ENCODE measurements around the gene ANGPTL8. TPM values are rescaled to one million over a fixed set of nuclear protein-coding genes. Genes with fewer than 3 reads are reported as not detected.

ANGPTL8 gene
- total and polyA plus RNA-seq, 4 donors, result 32.4 to 107 (median 67.6) TPM

DNA sequence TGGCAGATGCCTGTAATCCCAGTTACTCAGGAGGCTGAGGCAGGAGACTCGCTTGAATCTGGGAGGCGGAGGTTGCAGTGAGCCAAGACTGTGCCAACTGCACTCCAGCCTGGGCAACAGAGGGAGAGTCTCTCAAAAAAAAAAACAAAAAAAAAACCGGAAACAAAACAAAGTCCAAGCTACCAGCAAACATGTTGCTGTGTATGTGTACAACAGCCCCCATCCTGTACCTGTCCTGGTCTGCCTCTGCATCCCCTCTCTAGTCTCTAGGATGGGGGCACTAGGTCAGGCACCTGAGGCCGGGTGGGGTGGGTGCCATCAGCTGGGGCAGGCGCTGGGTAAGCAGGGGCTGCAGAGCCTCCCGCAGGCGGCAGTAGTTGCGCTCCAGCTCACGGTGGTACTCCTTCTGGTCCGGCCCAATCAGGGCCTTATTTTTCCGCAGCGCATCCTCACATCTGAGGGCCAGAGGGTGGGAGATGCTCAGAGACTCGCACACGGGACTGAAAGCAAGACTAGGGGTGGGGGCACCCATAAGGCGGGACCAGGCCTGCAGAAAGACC lies 39.3 kb upstream of the ANGPTL8 start:
- Histone ChIP-seq H3K27me3 (ENCODE audit: control insufficient read depth in 4 of 4, insufficient read depth in 4 of 4, low read length in 3 of 4) (no peaks in the 10 kb centered on the region), H3K36me3 (ENCODE audit: control insufficient read depth in 4 of 4, insufficient read depth in 3 of 4, low read depth in 1 of 4, low read length in 3 of 4) (no peaks in the 10 kb centered on the region), H3K4me3 (ENCODE audit: low read depth in 1 of 3, low read length in 3 of 3) (no peak overlapping the region), H3K9me3 (ENCODE audit: control insufficient read depth in 4 of 4, low read length in 3 of 4) (no peaks in the 10 kb centered on the region), H3K27ac (ENCODE audit: low read depth in 1 of 2, low read length in 2 of 2) (peak overlapping the region; percentile 44 to 83), H3K9ac (ENCODE audit: low read depth in 1 of 2, low read length in 2 of 2) (no peak overlapping the region), H3K4me1 (ENCODE audit: control insufficient read depth in 4 of 4, insufficient read depth in 4 of 4, low read length in 3 of 4) (peaks cover 4 to 65% (median 45%) of the 10 kb centered on the region in 4 donors)
- WGBS, result 86% methylated on average over 15 of the region's 15 CpGs
- TF ChIP-seq EGR1 (IDR thresholded peaks at IDR 0.05; ENCODE audit: low read depth in 2 of 2) (no peak), SP1 (IDR thresholded peaks at IDR 0.05) (no peak), NR2F2 (IDR thresholded peaks at IDR 0.05) (no peak), FOXA2 (IDR thresholded peaks at IDR 0.05) (no peak), HNF4G (IDR thresholded peaks at IDR 0.05) (no peak), TAF1 (conservative IDR thresholded peaks at IDR 0.05) (no peak), HNF4A (conservative IDR thresholded peaks at IDR 0.05) (no peak), FOXA1 (IDR thresholded peaks at IDR 0.05) (no peak), YY1 (IDR thresholded peaks at IDR 0.05) (no peak), RXRA (IDR thresholded peaks at IDR 0.05) (no peak)
- TF ChIP-seq, protein P1, sequence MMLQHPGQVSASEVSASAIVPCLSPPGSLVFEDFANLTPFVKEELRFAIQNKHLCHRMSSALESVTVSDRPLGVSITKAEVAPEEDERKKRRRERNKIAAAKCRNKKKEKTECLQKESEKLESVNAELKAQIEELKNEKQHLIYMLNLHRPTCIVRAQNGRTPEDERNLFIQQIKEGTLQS (IDR thresholded peaks at IDR 0.05), result no peak
- TF ChIP-seq, protein P2, sequence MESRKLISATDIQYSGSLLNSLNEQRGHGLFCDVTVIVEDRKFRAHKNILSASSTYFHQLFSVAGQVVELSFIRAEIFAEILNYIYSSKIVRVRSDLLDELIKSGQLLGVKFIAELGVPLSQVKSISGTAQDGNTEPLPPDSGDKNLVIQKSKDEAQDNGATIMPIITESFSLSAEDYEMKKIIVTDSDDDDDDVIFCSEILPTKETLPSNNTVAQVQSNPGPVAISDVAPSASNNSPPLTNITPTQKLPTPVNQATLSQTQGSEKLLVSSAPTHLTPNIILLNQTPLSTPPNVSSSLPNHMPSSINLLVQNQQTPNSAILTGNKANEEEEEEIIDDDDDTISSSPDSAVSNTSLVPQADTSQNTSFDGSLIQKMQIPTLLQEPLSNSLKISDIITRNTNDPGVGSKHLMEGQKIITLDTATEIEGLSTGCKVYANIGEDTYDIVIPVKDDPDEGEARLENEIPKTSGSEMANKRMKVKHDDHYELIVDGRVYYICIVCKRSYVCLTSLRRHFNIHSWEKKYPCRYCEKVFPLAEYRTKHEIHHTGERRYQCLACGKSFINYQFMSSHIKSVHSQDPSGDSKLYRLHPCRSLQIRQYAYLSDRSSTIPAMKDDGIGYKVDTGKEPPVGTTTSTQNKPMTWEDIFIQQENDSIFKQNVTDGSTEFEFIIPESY (IDR thresholded peaks at IDR 0.05), result no peak
- TF ChIP-seq, protein P3, sequence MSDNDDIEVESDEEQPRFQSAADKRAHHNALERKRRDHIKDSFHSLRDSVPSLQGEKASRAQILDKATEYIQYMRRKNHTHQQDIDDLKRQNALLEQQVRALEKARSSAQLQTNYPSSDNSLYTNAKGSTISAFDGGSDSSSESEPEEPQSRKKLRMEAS (IDR thresholded peaks at IDR 0.05), result no peak
- no peak for DNase-seq (ENCODE audit: low spot score)

DNA sequence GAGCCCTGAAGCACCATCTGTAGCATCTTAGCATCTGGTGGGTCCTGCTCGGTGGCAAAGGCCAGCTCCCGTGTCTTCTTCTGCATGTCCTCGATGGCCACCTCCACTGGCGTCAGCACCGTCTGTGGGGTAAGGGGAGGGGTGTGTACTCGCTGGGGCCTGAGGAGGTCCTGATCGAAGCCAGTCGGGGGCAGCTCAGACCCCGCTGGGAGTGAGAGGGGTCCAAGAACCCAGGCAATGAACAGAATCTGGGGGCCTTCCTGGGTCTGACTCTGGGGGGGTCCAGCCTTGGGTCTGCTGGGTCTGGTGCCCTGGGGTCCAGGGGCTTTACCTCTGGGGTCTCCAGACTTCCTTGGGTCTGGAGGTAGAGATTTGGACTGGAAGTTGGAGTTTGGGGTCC lies 38.5 kb upstream of the ANGPTL8 start:
- no peak overlapping the region for H3K4me3 ChIP-seq (ENCODE audit: low read depth in 1 of 3, low read length in 3 of 3)
- DNase-seq (ENCODE audit: low spot score), result no peak
- no peak overlapping the region for H3K27ac ChIP-seq (ENCODE audit: low read depth in 1 of 2, low read length in 2 of 2)
- H3K36me3 ChIP-seq (ENCODE audit: control insufficient read depth in 4 of 4, insufficient read depth in 3 of 4, low read depth in 1 of 4, low read length in 3 of 4), result no peaks in the 10 kb centered on the region
- TF ChIP-seq TAF1 (conservative IDR thresholded peaks at IDR 0.05) (no peak), HNF4A (conservative IDR thresholded peaks at IDR 0.05) (no peak), JUND (IDR thresholded peaks at IDR 0.05) (no peak), EGR1 (IDR thresholded peaks at IDR 0.05; ENCODE audit: low read depth in 2 of 2) (no peak), RXRA (IDR thresholded peaks at IDR 0.05) (no peak), FOXA2 (IDR thresholded peaks at IDR 0.05) (no peak), RAD21 (IDR thresholded peaks at IDR 0.05) (no peak), SP1 (IDR thresholded peaks at IDR 0.05) (no peak), YY1 (IDR thresholded peaks at IDR 0.05) (no peak), NR2F2 (IDR thresholded peaks at IDR 0.05) (no peak)
- TF ChIP-seq, protein P2 (IDR thresholded peaks at IDR 0.05), result no peak
- TF ChIP-seq, protein P4, sequence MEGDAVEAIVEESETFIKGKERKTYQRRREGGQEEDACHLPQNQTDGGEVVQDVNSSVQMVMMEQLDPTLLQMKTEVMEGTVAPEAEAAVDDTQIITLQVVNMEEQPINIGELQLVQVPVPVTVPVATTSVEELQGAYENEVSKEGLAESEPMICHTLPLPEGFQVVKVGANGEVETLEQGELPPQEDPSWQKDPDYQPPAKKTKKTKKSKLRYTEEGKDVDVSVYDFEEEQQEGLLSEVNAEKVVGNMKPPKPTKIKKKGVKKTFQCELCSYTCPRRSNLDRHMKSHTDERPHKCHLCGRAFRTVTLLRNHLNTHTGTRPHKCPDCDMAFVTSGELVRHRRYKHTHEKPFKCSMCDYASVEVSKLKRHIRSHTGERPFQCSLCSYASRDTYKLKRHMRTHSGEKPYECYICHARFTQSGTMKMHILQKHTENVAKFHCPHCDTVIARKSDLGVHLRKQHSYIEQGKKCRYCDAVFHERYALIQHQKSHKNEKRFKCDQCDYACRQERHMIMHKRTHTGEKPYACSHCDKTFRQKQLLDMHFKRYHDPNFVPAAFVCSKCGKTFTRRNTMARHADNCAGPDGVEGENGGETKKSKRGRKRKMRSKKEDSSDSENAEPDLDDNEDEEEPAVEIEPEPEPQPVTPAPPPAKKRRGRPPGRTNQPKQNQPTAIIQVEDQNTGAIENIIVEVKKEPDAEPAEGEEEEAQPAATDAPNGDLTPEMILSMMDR (IDR thresholded peaks at IDR 0.05; ENCODE audit: low read depth, low read length, missing input control), result no peak
- TF ChIP-seq, protein P3 (IDR thresholded peaks at IDR 0.05), result no peak
- TF ChIP-seq, protein P5, sequence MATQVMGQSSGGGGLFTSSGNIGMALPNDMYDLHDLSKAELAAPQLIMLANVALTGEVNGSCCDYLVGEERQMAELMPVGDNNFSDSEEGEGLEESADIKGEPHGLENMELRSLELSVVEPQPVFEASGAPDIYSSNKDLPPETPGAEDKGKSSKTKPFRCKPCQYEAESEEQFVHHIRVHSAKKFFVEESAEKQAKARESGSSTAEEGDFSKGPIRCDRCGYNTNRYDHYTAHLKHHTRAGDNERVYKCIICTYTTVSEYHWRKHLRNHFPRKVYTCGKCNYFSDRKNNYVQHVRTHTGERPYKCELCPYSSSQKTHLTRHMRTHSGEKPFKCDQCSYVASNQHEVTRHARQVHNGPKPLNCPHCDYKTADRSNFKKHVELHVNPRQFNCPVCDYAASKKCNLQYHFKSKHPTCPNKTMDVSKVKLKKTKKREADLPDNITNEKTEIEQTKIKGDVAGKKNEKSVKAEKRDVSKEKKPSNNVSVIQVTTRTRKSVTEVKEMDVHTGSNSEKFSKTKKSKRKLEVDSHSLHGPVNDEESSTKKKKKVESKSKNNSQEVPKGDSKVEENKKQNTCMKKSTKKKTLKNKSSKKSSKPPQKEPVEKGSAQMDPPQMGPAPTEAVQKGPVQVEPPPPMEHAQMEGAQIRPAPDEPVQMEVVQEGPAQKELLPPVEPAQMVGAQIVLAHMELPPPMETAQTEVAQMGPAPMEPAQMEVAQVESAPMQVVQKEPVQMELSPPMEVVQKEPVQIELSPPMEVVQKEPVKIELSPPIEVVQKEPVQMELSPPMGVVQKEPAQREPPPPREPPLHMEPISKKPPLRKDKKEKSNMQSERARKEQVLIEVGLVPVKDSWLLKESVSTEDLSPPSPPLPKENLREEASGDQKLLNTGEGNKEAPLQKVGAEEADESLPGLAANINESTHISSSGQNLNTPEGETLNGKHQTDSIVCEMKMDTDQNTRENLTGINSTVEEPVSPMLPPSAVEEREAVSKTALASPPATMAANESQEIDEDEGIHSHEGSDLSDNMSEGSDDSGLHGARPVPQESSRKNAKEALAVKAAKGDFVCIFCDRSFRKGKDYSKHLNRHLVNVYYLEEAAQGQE (IDR thresholded peaks at IDR 0.05), result no peak
- H3K4me1 ChIP-seq (ENCODE audit: control insufficient read depth in 4 of 4, insufficient read depth in 4 of 4, low read length in 3 of 4), result peaks cover 0 to 62% (median 40%) of the 10 kb centered on the region in 4 donors
- H3K27me3 ChIP-seq (ENCODE audit: control insufficient read depth in 4 of 4, insufficient read depth in 4 of 4, low read length in 3 of 4), result no peaks in the 10 kb centered on the region
- no peak overlapping the region for H3K9ac ChIP-seq (ENCODE audit: low read depth in 1 of 2, low read length in 2 of 2)
- WGBS, result 94% methylated on average over 9 of the region's 9 CpGs
- no peaks in the 10 kb centered on the region for H3K9me3 ChIP-seq (ENCODE audit: control insufficient read depth in 4 of 4, low read length in 3 of 4)
